Measurements from ENCODE around the gene ZNF768. TPM values are rescaled to one million over a fixed set of nuclear protein-coding genes. Genes with fewer than 3 reads are reported as not detected.
A peak's percentile ranks its signal among the peaks of the same experiment; 100 is the strongest.

The ZNF768 gene
- total RNA-seq, 4 donors from 2014 or later = 19.8 to 64.8 (median 54.1) TPM

- no peak for DNase-seq
- Histone ChIP-seq H3K36me3 (no peaks in the 10 kb centered on the region), H3K27ac (no peak overlapping the region), H3K9me3 (no peaks in the 10 kb centered on the region), H3K4me1 (no peaks in the 10 kb centered on the region), H3K4me3 (no peak overlapping the region), H3K27me3 (no peaks in the 10 kb centered on the region)
- TF ChIP-seq POLR2A (IDR thresholded peaks at IDR 0.05) (no peak), CTCF (IDR thresholded peaks at IDR 0.05) (no peak)
Observed at GRCh38 chr16:30488764-30489605, 37.4 kb downstream of the ZNF768 start.

- Histone ChIP-seq H3K9me3 (no peaks in the 10 kb centered on the region), H3K36me3 (no peaks in the 10 kb centered on the region), H3K27me3 (no peaks in the 10 kb centered on the region), H3K4me1 (no peaks in the 10 kb centered on the region), H3K4me3 (no peak overlapping the region), H3K27ac (no peak overlapping the region)
- DNase-seq = no peak
- TF ChIP-seq CTCF (IDR thresholded peaks at IDR 0.05) (no peak), POLR2A (IDR thresholded peaks at IDR 0.05) (no peak)
Observed at GRCh38 chr16:30485818-30486436, 40.4 kb downstream of the ZNF768 start.

GRCh38 chr16:30484887-30485286, 41.5 kb downstream of the ZNF768 start:
- H3K4me3 ChIP-seq = no peak overlapping the region
- H3K36me3 ChIP-seq = no peaks in the 10 kb centered on the region
- no peaks in the 10 kb centered on the region for H3K9me3 ChIP-seq
- DNase-seq = no peak
- no peak overlapping the region for H3K27ac ChIP-seq
- no peaks in the 10 kb centered on the region for H3K27me3 ChIP-seq
- H3K4me1 ChIP-seq = no peaks in the 10 kb centered on the region
- no peak for TF ChIP-seq POLR2A (IDR thresholded peaks at IDR 0.05)
- TF ChIP-seq CTCF (IDR thresholded peaks at IDR 0.05) = no peak

- TF ChIP-seq CTCF (IDR thresholded peaks at IDR 0.05) (peak in 3 of 6 experiments; percentile 15 to 41 (median 34)), POLR2A (IDR thresholded peaks at IDR 0.05) (no peak)
- Histone ChIP-seq H3K9me3 (no peaks in the 10 kb centered on the region), H3K36me3 (no peaks in the 10 kb centered on the region), H3K4me3 (no peak overlapping the region), H3K4me1 (no peaks in the 10 kb centered on the region), H3K27ac (no peak overlapping the region), H3K27me3 (no peaks in the 10 kb centered on the region)
- no peak for DNase-seq
Observed at GRCh38 chr16:30482366-30482765, 44.0 kb downstream of the ZNF768 start.

- no peaks in the 10 kb centered on the region for H3K27me3 ChIP-seq
- no peaks in the 10 kb centered on the region for H3K36me3 ChIP-seq
- DNase-seq = no peak
- H3K4me3 ChIP-seq = no peak overlapping the region
- H3K9me3 ChIP-seq = no peaks in the 10 kb centered on the region
- TF ChIP-seq CTCF (IDR thresholded peaks at IDR 0.05) = no peak
- TF ChIP-seq POLR2A (IDR thresholded peaks at IDR 0.05) = no peak
- H3K4me1 ChIP-seq = no peaks in the 10 kb centered on the region
- H3K27ac ChIP-seq = no peak overlapping the region
Observed at GRCh38 chr16:30481381-30481780, 45.0 kb downstream of the ZNF768 start.
